GM12874 (cell line): ENCODE data around the gene SMARCE1.

Experiments used
- CTCF ChIP-seq: IDR thresholded peaks from 2 replicates; pipeline ENCODE4 v1.5.1; 2011; ENCODE audit warnings: low read depth, mild to moderate bottlenecking, control low read depth, low read length, moderate library complexity; ENCODE audit not compliant: insufficient read depth

Gene SMARCE1

DNA sequence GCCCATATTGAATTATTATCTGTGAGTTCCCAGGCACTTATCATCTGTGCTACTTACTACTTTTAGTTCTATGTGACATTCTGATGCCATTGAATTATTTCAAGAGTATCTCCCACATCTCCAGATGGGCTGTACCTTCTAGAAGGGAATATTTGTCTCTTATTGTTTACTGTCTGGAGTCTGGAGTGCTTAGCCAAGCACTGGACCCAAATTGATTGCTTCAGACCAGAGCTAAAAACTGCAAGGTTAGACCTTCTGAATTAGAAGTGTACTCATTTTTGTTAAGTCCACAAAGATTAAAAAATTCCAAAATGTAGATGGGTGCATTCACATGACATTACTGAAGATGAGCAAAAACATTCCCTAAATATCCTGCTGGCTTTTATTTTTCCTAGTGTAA lies 33.4 kb upstream of the SMARCE1 start:
- TF ChIP-seq CTCF: no peak

GRCh38 chr17:40679523-40679907 lies 31.9 kb upstream of the SMARCE1 start:
- TF ChIP-seq CTCF: no peak

DNA sequence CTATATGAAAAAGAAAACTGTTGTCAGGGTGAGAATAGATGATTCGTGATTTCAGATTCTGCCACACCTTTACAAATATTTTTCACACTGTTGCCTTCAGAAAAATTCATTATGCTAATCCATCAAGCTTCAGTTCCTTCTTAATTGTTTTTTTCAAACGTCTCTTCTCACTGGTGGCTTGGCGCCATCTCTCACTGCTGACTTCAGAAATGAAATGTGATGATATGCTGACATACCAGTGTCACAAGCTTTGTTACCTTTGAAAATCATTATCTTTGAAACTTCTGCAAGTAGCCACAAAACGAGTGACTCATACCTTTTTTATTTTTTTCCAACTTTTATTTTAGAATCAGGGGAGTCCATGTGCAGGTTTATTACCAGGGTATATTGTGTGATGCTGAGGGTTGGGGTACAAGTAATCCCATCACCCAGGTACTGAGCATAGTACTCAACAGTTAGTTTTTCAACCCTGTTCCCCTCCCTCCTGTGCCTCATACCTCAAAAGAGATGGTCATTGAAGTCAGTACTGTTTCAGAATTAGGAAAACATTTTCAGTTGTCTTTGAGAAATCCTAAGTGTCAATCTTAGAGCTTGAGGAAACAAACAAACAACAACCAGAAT lies 31.4 kb upstream of the SMARCE1 start:
- no peak for TF ChIP-seq CTCF

DNA sequence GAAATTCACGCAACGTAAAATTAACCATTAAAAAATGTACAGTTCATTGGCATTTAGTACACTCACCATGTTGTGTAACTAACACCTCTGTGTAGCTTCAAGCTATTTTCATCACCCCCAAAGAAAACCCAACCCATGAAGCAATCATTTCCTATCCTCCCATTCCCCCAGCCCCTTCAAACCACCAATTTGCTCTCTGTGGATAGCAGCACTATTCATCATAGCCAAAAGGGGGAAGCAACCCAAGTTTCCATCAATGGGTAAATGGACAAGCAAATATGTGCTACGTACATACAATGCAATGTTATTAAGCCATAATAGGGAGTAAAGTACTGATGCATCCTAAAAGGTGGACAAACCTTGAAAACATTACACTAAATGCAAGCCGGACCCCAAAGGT lies 28.3 kb upstream of the SMARCE1 start:
- no peak for TF ChIP-seq CTCF

GRCh38 chr17:40672654-40673053 lies 25.0 kb upstream of the SMARCE1 start:
- TF ChIP-seq CTCF: no peak

DNA sequence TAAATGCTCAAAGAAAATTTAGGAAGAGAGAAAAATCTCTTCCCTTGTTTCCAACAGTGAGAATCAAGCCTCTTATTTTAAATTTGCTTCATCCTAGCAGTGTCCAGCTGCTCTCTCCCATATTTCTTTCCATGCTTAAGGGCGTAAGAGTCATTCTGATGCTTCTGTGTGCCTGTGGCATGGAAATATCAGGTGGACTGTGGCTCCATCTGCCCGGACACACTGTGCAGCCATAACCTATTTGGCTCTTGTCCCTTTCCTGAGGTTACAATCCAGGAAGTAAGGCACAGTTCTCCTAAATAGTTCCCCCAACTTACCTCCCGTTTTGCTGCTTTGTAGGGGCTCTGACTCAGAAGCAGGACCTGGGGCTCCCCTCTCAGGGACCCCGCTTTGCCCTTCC lies 23.7 kb upstream of the SMARCE1 start:
- no peak for TF ChIP-seq CTCF

GRCh38 chr17:40666331-40666730 lies 18.7 kb upstream of the SMARCE1 start:
- no peak for TF ChIP-seq CTCF
